CD14-positive monocyte (primary cell): Measurements from ENCODE around the gene PCDHB13. TPM values are rescaled to one million over a fixed set of nuclear protein-coding genes. Genes with fewer than 3 reads are reported as not detected.
A peak's percentile ranks its signal among the peaks of the same experiment; 100 is the strongest.

Experiments
- DNase-seq, 3 donors: peaks; one replicate each; pipeline ENCODE4 v3.0.0-alpha.2; 2011 to 2022
- H2AFZ ChIP-seq: 2 replicates; pipeline ENCODE4 v1.6.0; 2012; ENCODE audit warnings: mild to moderate bottlenecking, low read depth, low read length, inconsistent platforms; ENCODE audit not compliant: insufficient read depth, poor library complexity, severe bottlenecking
- H3K27ac ChIP-seq, 2 donors: 1 replicate in 1 of 2; 2 replicates in 1 of 2; pipeline ENCODE4 v1.5.1; 2012 to 2013; ENCODE audit warnings: low read length in 2 of 2, control low read depth in 1 of 2, inconsistent platforms in 1 of 2, low read depth in 1 of 2, mild to moderate bottlenecking in 1 of 2
- H3K27me3 ChIP-seq, 2 donors: one replicate each; pipeline versions ENCODE4 v1.6.0 to v1.6.1; 2011 to 2013; ENCODE audit warnings: low read length in 2 of 2; ENCODE audit not compliant: control insufficient read depth in 2 of 2, insufficient read depth in 2 of 2
- H3K36me3 ChIP-seq, 2 donors: replicated peaks in 1 of 2; 1 replicate in 1 of 2; 2 replicates in 1 of 2; pipeline versions ENCODE4 v1.5.1 to v1.6.1; 2012 to 2013; ENCODE audit warnings: low read length in 2 of 2, control low read depth in 1 of 2, inconsistent platforms in 1 of 2, mild to moderate bottlenecking in 1 of 2; ENCODE audit not compliant: insufficient read depth in 2 of 2, control insufficient read depth in 1 of 2
- H3K4me1 ChIP-seq, 2 donors: 1 replicate in 1 of 2; 2 replicates in 1 of 2; pipeline versions ENCODE4 v1.5.1 to v1.6.1; 2012 to 2013; ENCODE audit warnings: low read length in 2 of 2, control low read depth in 1 of 2, inconsistent platforms in 1 of 2, mild to moderate bottlenecking in 1 of 2, moderate library complexity in 1 of 2; ENCODE audit not compliant: insufficient read depth in 2 of 2, control insufficient read depth in 1 of 2
- H3K4me2 ChIP-seq: replicated peaks from 2 replicates; pipeline ENCODE3; 2012; ENCODE audit warnings: low read length, moderate library complexity, mild to moderate bottlenecking; ENCODE audit not compliant: poor library complexity, severe bottlenecking; ENCODE audit errors: extremely low read depth
- H3K4me3 ChIP-seq, 3 experiments: fragments of 200-600 bp in 1 of 3; sonication (generic) in 1 of 3; replicated peaks in 1 of 3; 1 replicate in 2 of 3; 2 replicates in 1 of 3; pipeline ENCODE4 v1.5.1; 2011 to 2013; ENCODE audit warnings: low read length in 3 of 3, mild to moderate bottlenecking in 3 of 3, control low read depth in 2 of 3, low read depth in 2 of 3, inconsistent platforms in 1 of 3, moderate library complexity in 1 of 3
- H3K79me2 ChIP-seq: 2 replicates; pipeline ENCODE4 v1.6.0; 2012; ENCODE audit warnings: mild to moderate bottlenecking, control low read depth, inconsistent platforms, low read length, moderate library complexity; ENCODE audit not compliant: insufficient read depth
- H3K9ac ChIP-seq: 2 replicates; pipeline ENCODE4 v1.6.0; 2017; ENCODE audit warnings: low read length, mild to moderate bottlenecking; ENCODE audit not compliant: insufficient read depth, poor library complexity, severe bottlenecking
- H3K9me3 ChIP-seq, 2 donors: replicated peaks in 1 of 2; 1 replicate in 1 of 2; 2 replicates in 1 of 2; pipeline versions ENCODE4 v1.5.1 to v1.6.1; 2012 to 2013; ENCODE audit warnings: low read length in 2 of 2, control low read depth in 1 of 2; ENCODE audit not compliant: control insufficient read depth in 1 of 2, insufficient read depth in 1 of 2
- H4K20me1 ChIP-seq: 2 replicates; pipeline ENCODE4 v1.6.0; 2012; ENCODE audit warnings: mild to moderate bottlenecking, low read length, control low read depth, moderate library complexity; ENCODE audit not compliant: insufficient read depth
- H3K27ac Mint-ChIP-seq, 7 donors: one replicate each; pipeline ENCODE4 v1.8.0; 2020; ENCODE audit warnings: mild to moderate bottlenecking in 7 of 7, mixed read lengths in 7 of 7, moderate library complexity in 6 of 7, inconsistent platforms in 2 of 7
- H3K27me3 Mint-ChIP-seq, 3 donors: one replicate each; pipeline ENCODE4 v1.8.0; 2021 to 2022; ENCODE audit warnings: low read depth in 3 of 3, mild to moderate bottlenecking in 3 of 3, mixed read lengths in 3 of 3, moderate library complexity in 3 of 3, inconsistent platforms in 1 of 3
- H3K36me3 Mint-ChIP-seq, 2 donors: one replicate each; pipeline ENCODE4 v1.8.0; 2020; ENCODE audit warnings: mixed read lengths in 2 of 2, inconsistent platforms in 1 of 2, mild to moderate bottlenecking in 1 of 2
- H3K4me1 Mint-ChIP-seq: one replicate; pipeline ENCODE4 v1.8.0; 2020; ENCODE audit warnings: mild to moderate bottlenecking, mixed read lengths
- H3K4me3 Mint-ChIP-seq, 2 donors: one replicate each; pipeline ENCODE4 v1.8.0; 2020; ENCODE audit warnings: mild to moderate bottlenecking in 2 of 2, mixed read lengths in 2 of 2, moderate library complexity in 1 of 2
- H3K9me3 Mint-ChIP-seq, 7 donors: one replicate each; pipeline ENCODE4 v1.8.0; 2020 to 2022; ENCODE audit warnings: mixed read lengths in 7 of 7, mild to moderate bottlenecking in 6 of 7, moderate library complexity in 6 of 7, inconsistent platforms in 2 of 7
- intact Hi-C, 2 donors: fragments of 100-400 bp; cut with micrococcal nuclease; formaldehyde crosslinking; loops; one replicate each; pipeline versions ENCODE4 v1.15.0 to v1.15.1; 2023
- polyA plus RNA-seq, 3 donors: library from polyadenylated mRNA; depleted of rRNA in 1 of 3; unstranded in 2 of 3; stranded (reverse) in 1 of 3; fragments of 300-500 nt in 2 of 3; fragments of >200 nt in 1 of 3; fragmentation: Illumina TruSeq in 2 of 3; gene quantifications; 1 replicate in 2 of 3; 2 replicates in 1 of 3; pipeline ENCODE4 v1.2.3, GENCODE V29; 2012 to 2021
- TF ChIP-seq, protein P1 (sequence below): fragments of 200-600 bp; IDR thresholded peaks from one replicate; pipeline ENCODE4 v1.8.0; 2022; ENCODE audit warnings: antibody characterized with exemption, mild to moderate bottlenecking

The PCDHB13 gene
- polyA plus RNA-seq, 3 donors: not detected

DNA sequence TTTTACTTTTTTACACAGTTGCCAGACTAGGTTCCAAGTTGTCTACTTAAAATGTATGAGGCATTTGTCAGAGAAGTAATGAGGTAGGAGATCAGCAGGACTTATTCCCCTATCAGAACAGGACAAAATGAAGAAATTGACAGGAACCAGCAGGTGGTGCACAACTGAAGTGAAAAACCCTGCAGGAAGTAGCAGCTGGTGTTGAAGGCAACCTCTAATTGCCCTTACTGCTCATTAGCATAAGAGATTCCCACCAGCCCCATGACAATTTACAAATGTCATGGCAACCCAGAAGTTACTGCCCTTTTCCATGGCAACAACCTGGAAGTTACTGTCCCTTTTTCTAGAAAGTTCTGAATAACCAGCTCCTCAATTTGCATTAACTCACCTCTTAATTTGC lies 36.9 kb downstream of the PCDHB13 start:
- no peaks in the 10 kb centered on the region for H3K36me3 ChIP-seq
- H3K27ac ChIP-seq: no peak overlapping the region
- peaks cover 0 to 5% (median 0%) of the 10 kb centered on the region in 3 donors for H3K27me3 Mint-ChIP-seq
- peaks cover 29 to 73% (median 58%) of the 10 kb centered on the region in 7 donors for H3K9me3 Mint-ChIP-seq
- H3K27ac Mint-ChIP-seq: no peak overlapping the region
- intact Hi-C loops: no loop called here
- TF ChIP-seq, protein P1, sequence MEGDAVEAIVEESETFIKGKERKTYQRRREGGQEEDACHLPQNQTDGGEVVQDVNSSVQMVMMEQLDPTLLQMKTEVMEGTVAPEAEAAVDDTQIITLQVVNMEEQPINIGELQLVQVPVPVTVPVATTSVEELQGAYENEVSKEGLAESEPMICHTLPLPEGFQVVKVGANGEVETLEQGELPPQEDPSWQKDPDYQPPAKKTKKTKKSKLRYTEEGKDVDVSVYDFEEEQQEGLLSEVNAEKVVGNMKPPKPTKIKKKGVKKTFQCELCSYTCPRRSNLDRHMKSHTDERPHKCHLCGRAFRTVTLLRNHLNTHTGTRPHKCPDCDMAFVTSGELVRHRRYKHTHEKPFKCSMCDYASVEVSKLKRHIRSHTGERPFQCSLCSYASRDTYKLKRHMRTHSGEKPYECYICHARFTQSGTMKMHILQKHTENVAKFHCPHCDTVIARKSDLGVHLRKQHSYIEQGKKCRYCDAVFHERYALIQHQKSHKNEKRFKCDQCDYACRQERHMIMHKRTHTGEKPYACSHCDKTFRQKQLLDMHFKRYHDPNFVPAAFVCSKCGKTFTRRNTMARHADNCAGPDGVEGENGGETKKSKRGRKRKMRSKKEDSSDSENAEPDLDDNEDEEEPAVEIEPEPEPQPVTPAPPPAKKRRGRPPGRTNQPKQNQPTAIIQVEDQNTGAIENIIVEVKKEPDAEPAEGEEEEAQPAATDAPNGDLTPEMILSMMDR: no peak
- H3K4me2 ChIP-seq: no peak overlapping the region
- no peaks in the 10 kb centered on the region for H3K4me1 ChIP-seq
- DNase-seq: no peak
- no peak overlapping the region for H3K4me3 Mint-ChIP-seq
- H3K79me2 ChIP-seq: no peaks in the 10 kb centered on the region
- no peaks in the 10 kb centered on the region for H3K36me3 Mint-ChIP-seq
- peaks cover 35 to 91% of the 10 kb centered on the region in 2 donors for H3K9me3 ChIP-seq
- no peaks in the 10 kb centered on the region for H3K27me3 ChIP-seq
- H3K4me1 Mint-ChIP-seq: no peaks in the 10 kb centered on the region
- H3K9ac ChIP-seq: no peak overlapping the region
- no peak overlapping the region for H2AFZ ChIP-seq
- H3K4me3 ChIP-seq: no peak overlapping the region
- no peaks in the 10 kb centered on the region for H4K20me1 ChIP-seq

DNA sequence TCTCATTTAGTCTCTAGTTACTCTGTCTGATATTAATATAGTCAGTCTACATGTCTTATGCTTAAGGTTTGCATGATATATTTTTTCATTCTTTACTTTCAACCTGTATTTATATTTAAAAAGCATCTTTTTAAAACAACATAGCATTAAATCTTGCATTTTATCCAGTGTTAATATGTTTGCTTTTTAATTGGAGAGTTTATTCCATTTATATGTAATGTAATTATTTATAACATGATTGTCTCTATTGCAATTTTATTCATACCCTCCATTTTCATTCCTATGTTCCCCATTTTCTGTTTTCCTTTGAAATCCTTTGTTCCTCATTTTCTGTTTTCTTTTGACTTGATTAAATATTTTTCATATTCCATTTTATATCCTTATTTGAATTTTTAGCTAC lies 44.7 kb downstream of the PCDHB13 start:
- Histone ChIP-seq H3K4me1 (no peaks in the 10 kb centered on the region), H3K4me2 (no peak overlapping the region), H3K27ac (no peak overlapping the region), H4K20me1 (no peaks in the 10 kb centered on the region), H3K9me3 (peaks cover 40 to 96% of the 10 kb centered on the region in 2 donors), H3K4me3 (no peak overlapping the region), H3K9ac (no peak overlapping the region), H3K27me3 (no peaks in the 10 kb centered on the region), H2AFZ (no peak overlapping the region), H3K79me2 (no peaks in the 10 kb centered on the region), H3K36me3 (no peaks in the 10 kb centered on the region)
- H3K4me3 Mint-ChIP-seq: peak overlapping the region in 1 of 2 donors; percentile 19
- no peaks in the 10 kb centered on the region for H3K36me3 Mint-ChIP-seq
- no peaks in the 10 kb centered on the region for H3K4me1 Mint-ChIP-seq
- TF ChIP-seq, protein P1: no peak
- DNase-seq: no peak
- peaks cover 0 to 4% (median 0%) of the 10 kb centered on the region in 3 donors for H3K27me3 Mint-ChIP-seq
- intact Hi-C loops: no loop called here
- no peak overlapping the region for H3K27ac Mint-ChIP-seq
- peaks cover 15 to 91% (median 78%) of the 10 kb centered on the region in 7 donors for H3K9me3 Mint-ChIP-seq
